ENCODE results near the gene MSANTD1.

Gene MSANTD1

DNA sequence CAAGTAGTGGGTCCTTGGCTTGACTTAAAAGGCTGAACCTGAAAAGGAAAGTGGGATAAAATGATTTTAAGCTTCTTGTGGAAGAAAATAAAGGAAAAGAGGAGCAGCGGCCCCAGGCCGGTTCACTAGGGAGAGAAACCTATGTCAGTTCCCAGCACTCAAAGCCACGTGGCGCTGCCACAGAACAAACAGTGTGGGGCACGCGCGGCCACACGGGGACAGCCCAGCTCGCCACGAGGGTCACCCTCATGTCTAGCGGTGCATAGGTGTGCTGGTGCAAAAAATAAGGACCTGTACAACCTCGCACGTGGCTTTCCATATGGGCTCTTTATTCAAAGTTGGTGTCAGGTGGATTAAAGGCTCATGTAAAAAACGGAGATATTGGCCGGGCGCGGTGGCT lies 17.1 kb downstream of the MSANTD1 start:
- no peak overlapping the region for H3K27ac ChIP-seq
- H3K9me3 ChIP-seq (ENCODE audit: low read depth, low read length) = no peaks in the 10 kb centered on the region
- DNase-seq (ENCODE audit: low read depth, low spot score) = no peak
- no peak for TF ChIP-seq POLR2AphosphoS5 (IDR thresholded peaks at IDR 0.05; ENCODE audit: borderline replicate concordance, low read depth, low read length)
- no peak for TF ChIP-seq FOXP2 (optimal IDR thresholded peaks at IDR 0.05; ENCODE audit: control extremely low read depth, extremely low read length, insufficient read depth)
- no peak for TF ChIP-seq EZH2 (IDR thresholded peaks at IDR 0.05)
- no peak overlapping the region for H3K9ac ChIP-seq (ENCODE audit: insufficient read length)
- H3K36me3 ChIP-seq (ENCODE audit: insufficient read depth, low read length) = no peaks in the 10 kb centered on the region
- H3K4me3 ChIP-seq = no peak overlapping the region

DNA sequence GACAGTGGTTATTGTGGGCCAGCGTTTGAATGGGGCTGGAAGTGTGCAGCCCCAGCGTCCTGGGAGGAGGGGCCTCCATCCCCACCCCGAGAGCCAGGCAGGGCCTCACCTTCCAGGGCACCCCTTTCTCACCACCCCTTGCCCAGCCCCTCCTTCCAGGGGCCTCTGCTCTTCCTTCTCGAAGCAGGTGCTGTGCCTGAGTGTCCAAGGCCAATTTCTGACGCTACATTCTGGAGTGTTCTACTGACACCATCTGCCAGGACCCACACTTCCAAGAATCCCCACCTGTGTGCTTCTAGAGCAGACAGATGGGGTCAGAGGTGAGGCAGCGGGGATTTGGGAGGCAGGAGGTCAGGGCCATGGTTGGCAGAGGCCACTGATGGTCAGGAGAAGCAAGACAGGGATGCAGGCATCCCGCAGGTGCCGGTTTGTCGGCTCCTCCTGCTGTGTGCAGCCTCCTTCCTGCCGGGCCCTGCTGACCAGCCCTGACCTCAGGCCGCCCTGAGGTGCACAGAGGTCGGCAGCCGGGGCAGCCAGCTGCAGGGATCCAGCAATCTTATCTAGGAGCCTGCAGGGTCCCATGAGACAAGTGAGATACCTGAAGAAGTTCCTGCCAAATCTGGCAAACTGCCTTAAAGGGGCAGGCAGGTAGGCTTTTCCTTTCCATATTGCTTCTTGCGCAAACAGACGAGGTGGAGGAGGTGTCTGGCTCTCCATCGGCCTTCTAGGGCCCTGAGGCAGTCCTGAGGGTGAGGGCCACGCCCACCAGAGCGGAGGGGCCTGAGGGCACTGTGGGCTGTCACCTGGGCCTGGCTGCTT lies 18.8 kb downstream of the MSANTD1 start:
- no peak overlapping the region for H3K27ac ChIP-seq
- H3K9me3 ChIP-seq (ENCODE audit: low read depth, low read length) = no peaks in the 10 kb centered on the region
- TF ChIP-seq POLR2AphosphoS5 (IDR thresholded peaks at IDR 0.05; ENCODE audit: borderline replicate concordance, low read depth, low read length) = no peak
- TF ChIP-seq FOXP2 (optimal IDR thresholded peaks at IDR 0.05; ENCODE audit: control extremely low read depth, extremely low read length, insufficient read depth) = no peak
- TF ChIP-seq EZH2 (IDR thresholded peaks at IDR 0.05) = no peak
- H3K36me3 ChIP-seq (ENCODE audit: insufficient read depth, low read length) = no peaks in the 10 kb centered on the region
- H3K4me3 ChIP-seq = no peak overlapping the region
- H3K9ac ChIP-seq (ENCODE audit: insufficient read length) = no peak overlapping the region
- DNase-seq (ENCODE audit: low read depth, low spot score) = no peak

DNA sequence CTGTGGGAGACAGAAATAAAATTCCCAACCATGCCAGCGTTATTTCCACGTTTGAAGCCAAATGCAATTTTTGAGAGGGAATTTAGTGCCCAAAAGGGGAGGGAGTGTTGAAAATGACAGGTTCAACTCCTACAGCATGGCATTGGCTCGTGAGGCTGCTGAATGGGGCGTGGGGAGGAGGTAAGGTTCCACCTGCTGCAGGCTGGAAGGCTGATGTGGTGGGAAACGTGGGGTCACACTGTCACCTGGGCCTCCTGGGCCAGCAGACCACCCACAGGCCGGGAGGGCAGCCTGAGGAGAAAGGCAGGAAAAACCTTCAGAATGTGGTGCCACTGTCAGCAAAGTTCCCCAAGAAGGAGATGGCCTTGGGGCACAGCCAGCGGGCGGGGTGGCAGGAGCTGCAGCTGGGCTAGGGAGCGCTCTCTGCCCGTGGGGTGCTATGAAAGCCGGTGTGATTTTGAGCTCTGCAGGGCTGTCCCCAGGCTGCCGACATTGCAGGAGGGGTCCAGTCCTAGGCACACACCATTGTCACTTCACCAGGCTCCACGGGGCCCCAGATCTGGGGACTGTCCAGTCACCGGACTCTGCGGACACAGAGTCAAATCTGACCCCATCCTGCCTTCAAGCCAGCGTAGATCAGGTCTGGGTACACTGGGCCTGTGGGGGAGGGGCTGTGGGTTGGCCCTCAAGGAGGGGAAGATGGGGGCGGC lies 19.6 kb downstream of the MSANTD1 start:
- H3K9me3 ChIP-seq (ENCODE audit: low read depth, low read length) = no peaks in the 10 kb centered on the region
- no peak overlapping the region for H3K9ac ChIP-seq (ENCODE audit: insufficient read length)
- H3K36me3 ChIP-seq (ENCODE audit: insufficient read depth, low read length) = no peaks in the 10 kb centered on the region
- no peak overlapping the region for H3K27ac ChIP-seq
- DNase-seq (ENCODE audit: low read depth, low spot score) = no peak
- TF ChIP-seq POLR2AphosphoS5 (IDR thresholded peaks at IDR 0.05; ENCODE audit: borderline replicate concordance, low read depth, low read length) (no peak), FOXP2 (optimal IDR thresholded peaks at IDR 0.05; ENCODE audit: control extremely low read depth, extremely low read length, insufficient read depth) (no peak), EZH2 (IDR thresholded peaks at IDR 0.05) (no peak)
- no peak overlapping the region for H3K4me3 ChIP-seq

DNA sequence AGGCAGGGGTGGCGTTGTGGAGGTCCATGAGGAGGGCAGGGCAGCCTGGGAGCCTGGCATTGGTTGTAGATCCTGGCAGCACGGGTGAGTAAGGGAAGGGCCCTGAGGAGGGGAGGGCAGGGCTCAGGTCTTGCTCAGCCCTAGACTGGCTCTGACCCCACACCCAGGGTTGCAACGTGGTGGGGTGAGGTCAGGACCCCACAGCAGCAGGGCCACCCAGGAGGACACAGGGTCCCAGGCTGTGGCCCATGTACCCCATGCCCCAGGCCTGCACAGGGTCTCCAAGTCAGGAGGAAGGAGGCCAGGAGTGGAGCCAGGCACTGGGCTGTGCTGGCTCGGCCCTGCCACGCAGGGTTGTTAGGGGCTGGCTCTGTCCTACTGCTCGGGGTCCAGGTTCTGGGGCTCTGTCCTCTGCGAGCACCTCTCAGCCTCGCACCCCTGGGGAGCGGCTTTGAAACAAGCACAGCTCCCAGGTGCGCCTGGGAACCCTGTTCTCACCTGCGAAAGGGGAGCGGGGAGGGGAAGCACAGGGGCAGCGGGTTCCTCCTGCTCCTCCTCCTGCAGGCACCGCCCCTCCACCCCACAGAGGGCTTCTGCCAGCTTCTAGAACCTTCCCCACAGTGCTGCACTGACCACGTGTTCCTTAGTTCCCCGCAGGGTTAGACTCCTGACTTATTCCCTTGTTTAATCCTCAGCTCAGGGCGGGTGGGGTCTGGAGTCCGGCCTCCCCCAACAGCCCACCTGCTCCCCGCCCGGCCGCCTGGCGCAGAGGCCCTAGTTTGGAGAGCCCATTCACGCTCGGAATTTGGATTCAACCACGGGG lies 20.4 kb downstream of the MSANTD1 start:
- H3K9ac ChIP-seq (ENCODE audit: insufficient read length) = no peak overlapping the region
- TF ChIP-seq EZH2 (IDR thresholded peaks at IDR 0.05) (no peak), FOXP2 (optimal IDR thresholded peaks at IDR 0.05; ENCODE audit: control extremely low read depth, extremely low read length, insufficient read depth) (no peak)
- no peaks in the 10 kb centered on the region for H3K9me3 ChIP-seq (ENCODE audit: low read depth, low read length)
- no peak for DNase-seq (ENCODE audit: low read depth, low spot score)
- no peaks in the 10 kb centered on the region for H3K36me3 ChIP-seq (ENCODE audit: insufficient read depth, low read length)
- H3K27ac ChIP-seq = no peak overlapping the region
- no peak overlapping the region for H3K4me3 ChIP-seq

DNA sequence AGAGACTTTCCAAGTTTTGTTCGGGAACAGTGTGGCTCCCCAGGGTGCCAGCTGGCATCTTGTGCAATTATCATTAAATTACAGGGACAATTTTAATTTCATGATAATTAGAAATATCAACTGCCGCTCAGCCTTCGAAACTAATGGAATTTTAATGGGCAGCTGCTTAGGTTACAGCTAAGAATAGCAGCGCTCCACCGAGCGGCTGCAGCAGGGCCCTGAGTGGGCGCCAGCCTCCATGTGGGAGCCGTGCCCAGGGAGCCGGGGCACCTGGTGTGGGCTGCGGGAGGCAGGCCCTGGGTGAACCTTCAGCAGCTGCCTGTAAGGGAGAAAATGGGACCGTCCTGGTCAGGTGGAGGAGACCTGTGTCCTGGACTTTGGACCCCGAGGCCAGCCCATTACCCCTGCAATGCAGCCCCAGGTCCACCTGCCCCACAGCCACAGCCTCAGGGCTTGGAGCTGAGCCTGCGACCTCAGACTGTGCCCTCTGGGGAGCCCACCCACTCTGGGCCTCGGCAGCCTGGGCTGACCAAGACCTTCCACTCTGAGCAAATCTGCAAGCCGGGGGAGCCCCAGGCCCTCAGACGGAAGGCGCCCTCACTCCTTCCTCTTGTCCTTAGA lies 21.1 kb downstream of the MSANTD1 start:
- TF ChIP-seq POLR2AphosphoS5 (IDR thresholded peaks at IDR 0.05; ENCODE audit: borderline replicate concordance, low read depth, low read length) (no peak), FOXP2 (optimal IDR thresholded peaks at IDR 0.05; ENCODE audit: control extremely low read depth, extremely low read length, insufficient read depth) (no peak), EZH2 (IDR thresholded peaks at IDR 0.05) (no peak)

DNA sequence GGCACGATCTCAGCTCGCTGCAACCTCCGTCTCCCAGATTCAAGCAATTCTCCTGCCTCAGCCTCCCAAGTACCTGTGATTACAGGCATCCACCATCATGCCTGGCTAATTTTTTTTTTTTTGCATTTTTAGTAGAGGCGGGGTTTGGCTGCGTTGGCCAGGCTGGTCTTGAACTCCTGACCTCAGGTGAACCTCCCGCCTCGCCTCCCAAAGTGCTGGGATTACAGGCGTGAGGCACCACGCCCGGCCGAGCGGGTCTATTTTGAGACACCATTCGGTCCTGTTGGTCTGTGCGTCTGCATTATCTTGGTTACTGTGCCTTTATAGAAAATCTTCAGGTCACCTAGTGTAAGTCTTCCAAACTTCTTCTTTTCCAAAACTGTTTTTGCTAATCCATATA lies 22.2 kb downstream of the MSANTD1 start:
- Histone ChIP-seq H3K9ac (ENCODE audit: insufficient read length) (no peak overlapping the region), H3K36me3 (ENCODE audit: insufficient read depth, low read length) (no peaks in the 10 kb centered on the region), H3K4me3 (no peak overlapping the region), H3K9me3 (ENCODE audit: low read depth, low read length) (no peaks in the 10 kb centered on the region), H3K27ac (no peak overlapping the region)
- no peak for TF ChIP-seq POLR2AphosphoS5 (IDR thresholded peaks at IDR 0.05; ENCODE audit: borderline replicate concordance, low read depth, low read length)
- TF ChIP-seq FOXP2 (optimal IDR thresholded peaks at IDR 0.05; ENCODE audit: control extremely low read depth, extremely low read length, insufficient read depth) = no peak
- no peak for TF ChIP-seq EZH2 (IDR thresholded peaks at IDR 0.05)
- DNase-seq (ENCODE audit: low read depth, low spot score) = no peak

More for the DNA sequence above, 21.1 kb downstream of the MSANTD1 start:
- no peak overlapping the region for H3K27ac ChIP-seq
- no peak overlapping the region for H3K9ac ChIP-seq (ENCODE audit: insufficient read length)
- DNase-seq (ENCODE audit: low read depth, low spot score) = no peak
- no peaks in the 10 kb centered on the region for H3K9me3 ChIP-seq (ENCODE audit: low read depth, low read length)
- H3K36me3 ChIP-seq (ENCODE audit: insufficient read depth, low read length) = no peaks in the 10 kb centered on the region
- no peak overlapping the region for H3K4me3 ChIP-seq

DNA sequence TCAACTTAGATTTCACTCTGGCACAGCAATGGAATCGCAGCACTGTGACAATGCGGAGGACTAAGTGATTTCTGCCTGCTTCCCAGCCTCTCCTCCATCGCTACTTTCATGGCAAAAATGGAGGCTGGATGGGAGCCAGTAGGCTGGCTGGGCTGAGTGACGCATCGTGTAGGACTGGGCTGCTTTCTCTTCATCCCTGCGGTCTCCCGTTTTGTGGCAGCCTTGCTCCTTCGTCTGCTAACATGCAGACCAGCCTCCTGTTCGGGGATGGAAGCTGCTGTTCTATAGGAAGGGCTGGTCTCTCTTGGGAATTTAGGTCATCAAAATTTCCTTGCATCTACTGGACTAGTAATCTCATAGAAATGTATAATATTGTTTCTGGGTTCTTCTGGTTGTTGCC lies 28.0 kb downstream of the MSANTD1 start:
- Histone ChIP-seq H3K9me3 (ENCODE audit: low read depth, low read length) (no peaks in the 10 kb centered on the region), H3K9ac (ENCODE audit: insufficient read length) (no peak overlapping the region), H3K4me3 (no peak overlapping the region), H3K27ac (no peak overlapping the region), H3K36me3 (ENCODE audit: insufficient read depth, low read length) (no peaks in the 10 kb centered on the region)
- DNase-seq (ENCODE audit: low read depth, low spot score) = no peak
- TF ChIP-seq EZH2 (IDR thresholded peaks at IDR 0.05) = no peak
- no peak for TF ChIP-seq POLR2AphosphoS5 (IDR thresholded peaks at IDR 0.05; ENCODE audit: borderline replicate concordance, low read depth, low read length)
- TF ChIP-seq FOXP2 (optimal IDR thresholded peaks at IDR 0.05; ENCODE audit: control extremely low read depth, extremely low read length, insufficient read depth) = no peak

DNA sequence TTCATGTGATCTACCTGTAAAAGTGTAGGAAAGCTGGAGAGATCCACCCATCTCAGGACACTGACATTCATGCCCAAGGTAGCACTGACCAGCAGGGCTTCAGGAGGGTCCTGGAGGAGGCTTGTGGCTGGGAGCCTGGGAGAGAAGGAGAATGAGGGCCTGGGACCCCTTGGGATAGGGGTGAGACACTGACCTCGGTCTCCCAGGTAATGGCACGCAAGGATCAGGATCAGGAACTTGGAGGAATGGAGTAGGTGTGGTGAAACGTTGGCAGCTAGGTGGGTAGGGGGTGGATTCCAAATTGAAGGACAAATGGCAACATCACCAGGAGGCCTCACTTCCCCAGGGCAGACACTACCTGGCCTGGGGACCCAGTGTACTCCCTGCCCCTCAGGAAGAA lies 31.5 kb downstream of the MSANTD1 start:
- Histone ChIP-seq H3K9me3 (ENCODE audit: low read depth, low read length) (no peaks in the 10 kb centered on the region), H3K9ac (ENCODE audit: insufficient read length) (no peak overlapping the region), H3K36me3 (ENCODE audit: insufficient read depth, low read length) (no peaks in the 10 kb centered on the region), H3K27ac (no peak overlapping the region), H3K4me3 (no peak overlapping the region)
- TF ChIP-seq FOXP2 (optimal IDR thresholded peaks at IDR 0.05; ENCODE audit: control extremely low read depth, extremely low read length, insufficient read depth) (no peak), POLR2AphosphoS5 (IDR thresholded peaks at IDR 0.05; ENCODE audit: borderline replicate concordance, low read depth, low read length) (no peak), EZH2 (IDR thresholded peaks at IDR 0.05) (no peak)
- no peak for DNase-seq (ENCODE audit: low read depth, low spot score)
